SHP77 (cell line): ENCODE results near the gene MEF2C.

Source experiments
- DNase-seq, 2 experiments: peaks; one replicate each; lab custom pipeline; 2025; lab: John Stamatoyannopoulos, UW

Gene MEF2C

DNA sequence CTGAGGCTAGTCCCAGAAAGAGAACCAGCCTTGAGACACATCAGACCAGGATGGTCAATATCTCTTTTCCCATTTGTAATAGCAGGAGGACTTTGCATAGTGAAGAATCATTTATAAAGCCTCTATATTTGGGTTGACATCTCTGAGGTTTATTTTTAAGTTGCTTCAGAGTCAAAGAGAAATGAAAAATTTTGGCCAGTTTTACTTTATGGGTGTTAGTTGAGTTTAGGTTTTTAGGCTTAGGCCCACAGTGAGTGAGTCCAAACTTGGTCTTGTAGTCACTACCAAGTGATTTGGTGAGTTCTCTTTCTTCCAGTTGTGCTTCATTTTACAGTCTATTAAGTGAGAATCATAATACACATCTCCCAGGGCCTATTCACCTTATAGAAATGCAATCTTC, 5.3 kb upstream of the MEF2C start:
- DNase-seq, result no peak

DNA sequence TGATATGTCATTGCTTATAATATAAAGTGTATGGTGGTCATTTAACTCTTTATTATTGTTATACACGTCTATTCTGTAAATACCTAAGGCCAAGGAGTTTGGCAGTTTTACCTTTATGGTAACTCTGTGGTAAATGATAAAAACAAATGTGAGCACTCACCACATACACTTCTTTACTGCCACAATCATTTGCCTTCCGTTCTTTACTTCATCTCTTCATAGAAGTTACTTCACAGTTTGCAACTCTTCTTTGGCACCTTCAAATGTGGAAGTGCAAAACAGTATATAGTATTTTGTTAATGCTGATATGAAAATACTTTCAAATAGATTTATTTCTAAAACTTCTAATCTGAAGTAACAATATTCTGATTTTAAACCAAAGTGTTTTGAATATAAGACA, 4.4 kb upstream of the MEF2C start:
- no peak for DNase-seq

DNA sequence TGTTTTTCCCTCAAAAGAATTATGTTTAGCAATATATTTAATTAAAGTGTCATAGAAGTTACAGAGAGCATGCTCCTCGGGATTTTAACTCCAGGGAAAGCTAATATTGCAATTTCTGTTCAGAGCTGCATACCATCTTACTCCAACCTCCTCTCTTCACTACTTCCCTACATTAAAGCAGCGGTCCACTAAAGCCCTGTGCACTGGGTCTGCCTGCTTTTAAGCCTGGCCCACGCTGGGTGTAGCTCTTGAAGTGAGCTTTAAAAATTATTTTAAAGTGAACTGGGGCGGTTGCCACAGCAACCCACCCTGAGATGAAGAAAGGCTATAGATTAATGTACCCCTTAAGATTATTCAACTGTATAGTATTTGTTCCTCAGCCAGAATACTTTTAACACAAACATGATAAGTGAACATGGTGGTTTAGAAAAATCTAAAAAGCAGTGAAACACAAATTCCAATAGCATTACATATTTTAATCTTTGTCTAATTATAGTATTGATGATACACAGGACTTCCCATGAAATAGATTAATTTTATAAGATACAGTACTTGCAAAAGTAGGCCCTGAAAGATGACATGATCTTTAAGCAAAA, 3.9 kb upstream of the MEF2C start:
- no peak for DNase-seq

DNA sequence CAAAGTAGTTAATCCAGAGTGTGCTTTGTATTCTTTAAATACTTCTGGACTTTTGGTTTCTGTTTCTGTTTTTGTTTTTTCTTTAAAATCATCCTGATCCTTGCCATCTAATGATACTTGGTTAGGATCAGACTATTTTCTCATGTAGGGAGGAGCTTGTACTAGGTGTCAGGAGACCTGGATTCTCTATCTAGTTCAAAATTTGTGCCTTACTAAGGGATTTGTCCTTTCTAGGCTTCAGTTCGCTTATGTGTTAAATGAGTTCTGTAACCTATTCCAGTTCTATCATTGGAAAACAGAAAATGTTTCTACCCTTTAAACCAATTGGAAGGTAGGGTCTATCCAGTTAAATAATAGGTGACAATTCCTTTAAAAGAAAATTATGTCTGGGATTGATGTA, 3.3 kb upstream of the MEF2C start:
- no peak for DNase-seq

DNA sequence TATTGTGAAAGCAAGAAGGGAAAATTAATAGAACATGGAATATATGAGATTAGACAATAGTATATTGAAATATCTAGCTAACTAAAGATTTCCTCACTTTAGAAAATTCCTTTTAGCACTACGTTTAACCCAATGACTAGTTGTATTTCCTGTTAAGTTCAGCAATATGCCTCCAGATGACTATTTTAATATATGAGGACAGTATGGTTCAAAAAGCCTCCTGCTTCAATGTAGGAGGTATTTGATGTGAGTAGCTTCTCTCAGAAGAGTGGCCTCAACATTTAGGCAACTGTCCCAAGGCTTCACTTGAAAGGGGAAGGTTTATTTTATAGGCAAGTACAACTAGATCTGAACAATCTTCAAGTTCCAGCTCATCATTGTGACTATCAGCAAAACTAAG, 2.0 kb upstream of the MEF2C start:
- DNase-seq, result no peak

DNA sequence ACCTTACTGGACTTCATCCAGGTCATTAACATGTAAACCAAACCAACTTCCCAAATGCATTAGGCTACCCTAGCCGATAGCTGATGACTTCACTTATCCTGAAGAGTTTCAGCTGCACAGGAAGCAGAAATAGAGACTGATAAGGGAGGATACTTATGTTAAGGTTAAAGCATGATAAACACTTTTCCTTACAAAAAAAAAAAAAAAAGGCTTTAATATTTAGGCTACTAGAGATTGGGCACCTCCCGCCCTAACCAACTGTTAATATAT, 1.6 kb upstream of the MEF2C start:
- DNase-seq, result peak in 1 of 2 experiments; percentile 39

DNA sequence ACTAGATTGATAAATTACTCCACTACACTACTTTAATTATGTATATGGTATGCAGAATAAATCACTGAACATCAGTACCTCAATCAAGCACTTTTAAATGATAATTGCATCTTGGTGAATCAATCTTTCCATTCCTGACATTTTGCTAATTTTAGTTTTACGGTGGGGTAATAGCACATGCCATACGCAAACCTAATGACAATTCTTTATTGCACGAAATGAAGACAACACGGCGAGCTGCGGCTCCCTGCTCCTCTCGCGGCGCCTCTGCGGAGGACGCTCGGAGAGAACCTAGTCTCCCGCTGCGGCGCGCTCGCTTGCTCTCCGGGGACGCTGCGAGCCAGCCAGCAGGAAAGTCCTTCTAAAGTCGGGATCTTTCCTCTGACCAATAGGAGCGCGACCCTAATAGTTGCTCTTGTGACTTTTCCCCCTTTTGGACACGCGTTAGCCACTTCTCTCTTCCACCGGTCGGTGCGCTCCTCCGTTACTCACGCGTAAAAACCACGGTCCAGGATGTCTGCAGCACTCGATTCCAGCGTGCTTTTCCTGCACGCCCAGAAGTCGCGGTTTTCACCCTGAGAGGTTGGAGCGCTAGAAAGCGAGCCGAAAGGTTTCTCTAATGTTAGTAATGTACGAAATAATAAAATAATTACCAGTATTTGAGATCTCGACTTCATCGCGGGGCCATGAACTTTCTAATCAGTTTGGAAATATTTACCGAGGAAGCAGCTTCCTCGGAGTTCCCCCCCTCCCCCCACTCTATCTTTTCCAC, 1.0 kb upstream of the MEF2C start:
- peak; percentile 82 to 89 for DNase-seq

DNA sequence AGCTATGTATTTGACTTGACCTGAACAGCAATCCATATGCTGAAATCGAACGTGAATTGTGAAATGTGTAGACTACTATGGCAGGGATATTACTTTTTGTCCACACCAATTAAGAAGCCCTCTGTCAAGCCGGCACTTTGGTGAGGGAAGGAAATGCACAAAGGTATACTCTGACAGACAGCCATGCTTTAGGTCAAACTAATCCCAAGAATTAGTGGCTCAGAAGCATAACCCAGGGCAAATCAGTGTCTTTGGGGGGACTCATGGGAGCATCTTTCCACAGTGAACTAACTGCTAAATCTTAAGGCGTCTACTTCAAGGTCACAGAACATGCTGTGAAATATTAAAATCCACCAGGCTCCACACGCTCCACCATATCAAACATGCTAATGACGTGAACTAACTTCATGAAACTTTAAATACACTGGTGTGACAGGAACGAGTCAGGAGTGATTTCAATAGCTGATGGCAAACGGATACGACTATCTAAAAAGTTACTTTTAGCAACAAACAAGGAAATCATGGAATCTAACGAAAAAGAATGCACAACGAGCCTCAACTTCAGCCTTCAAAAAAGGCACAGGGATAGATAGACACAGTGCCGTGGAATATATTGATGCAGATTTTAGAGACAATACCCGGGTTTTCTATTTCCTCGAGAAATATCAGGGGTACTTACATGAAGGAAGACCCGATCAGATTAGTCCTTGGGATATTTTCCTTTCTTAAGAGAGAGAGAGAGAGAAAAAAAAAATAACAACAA, 527 bp downstream of the MEF2C start:
- peak in 1 of 2 experiments; percentile 14 for DNase-seq

DNA sequence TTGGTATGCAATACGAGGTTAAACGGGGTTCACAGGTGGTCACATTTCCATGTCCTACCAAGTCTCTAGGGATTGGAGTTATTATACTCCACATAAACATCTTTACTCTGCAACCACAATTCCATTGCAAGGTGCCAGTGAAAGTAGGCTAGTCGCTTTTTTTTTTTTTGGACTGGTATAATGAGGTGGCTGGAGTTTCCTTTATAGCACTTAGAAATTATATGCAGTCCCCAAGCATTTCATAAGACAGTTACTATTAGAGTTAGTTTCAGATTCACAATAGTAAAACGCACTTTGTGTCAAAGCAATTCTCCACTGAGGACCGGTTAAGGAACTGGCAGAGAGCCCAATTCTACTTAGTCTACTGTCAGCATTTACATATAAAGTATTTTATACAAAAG, 1.4 kb downstream of the MEF2C start:
- DNase-seq, result no peak

DNA sequence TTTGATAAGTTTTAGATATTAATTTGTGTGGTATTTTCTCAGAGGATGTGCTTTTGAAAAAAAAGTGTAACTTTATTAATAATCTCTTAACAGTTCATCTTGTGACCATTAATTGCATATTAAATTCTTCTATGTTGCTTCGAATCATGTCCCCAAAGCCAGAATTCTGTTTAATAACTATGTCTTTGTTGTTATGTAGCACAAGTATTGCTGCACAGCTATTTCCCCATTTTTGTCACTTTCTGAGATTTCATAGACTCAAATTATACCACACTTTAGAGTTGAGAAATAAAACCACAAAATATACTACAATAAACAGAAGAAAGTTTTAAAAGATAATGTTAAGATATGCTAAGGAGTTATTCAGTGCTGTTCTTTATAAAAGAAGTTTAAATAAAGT, 2.8 kb downstream of the MEF2C start:
- no peak for DNase-seq

DNA sequence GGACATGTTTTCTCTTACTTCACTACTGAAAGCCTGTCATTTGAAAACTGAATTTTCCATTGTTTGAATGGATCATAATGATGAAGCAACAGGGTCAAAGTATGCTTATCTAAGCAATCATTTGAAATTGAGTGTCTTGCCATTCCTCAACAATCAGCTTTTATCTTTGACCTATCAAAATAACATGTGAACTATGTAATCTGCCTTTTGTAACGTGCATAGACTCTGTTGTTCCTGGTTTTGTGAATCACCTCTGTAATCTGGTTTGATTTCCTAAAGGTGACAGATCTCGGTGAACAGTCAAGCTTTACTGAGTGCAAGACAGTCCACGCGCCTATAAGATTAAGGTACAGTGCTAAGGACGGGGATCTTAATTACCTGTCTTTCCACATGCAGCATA, 3.3 kb downstream of the MEF2C start:
- DNase-seq, result no peak

DNA sequence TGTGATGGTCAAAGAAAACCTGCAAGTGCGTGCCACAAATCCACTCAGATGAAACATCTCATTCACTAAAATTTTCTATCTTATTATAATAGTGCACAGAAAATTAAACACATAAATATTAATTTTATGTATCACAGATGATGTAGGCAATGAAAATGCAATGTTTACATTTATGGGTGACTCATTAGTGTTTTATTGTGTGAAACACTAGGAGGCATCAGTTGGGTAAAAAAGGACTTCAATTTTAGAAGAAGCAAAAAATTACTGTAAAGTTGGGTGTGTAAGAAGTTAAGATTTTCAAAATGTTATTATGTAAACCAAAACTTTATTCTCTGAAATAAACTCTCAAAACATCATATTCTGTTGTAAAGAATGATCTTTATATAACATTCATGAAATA, 4.0 kb downstream of the MEF2C start:
- DNase-seq, result no peak

DNA sequence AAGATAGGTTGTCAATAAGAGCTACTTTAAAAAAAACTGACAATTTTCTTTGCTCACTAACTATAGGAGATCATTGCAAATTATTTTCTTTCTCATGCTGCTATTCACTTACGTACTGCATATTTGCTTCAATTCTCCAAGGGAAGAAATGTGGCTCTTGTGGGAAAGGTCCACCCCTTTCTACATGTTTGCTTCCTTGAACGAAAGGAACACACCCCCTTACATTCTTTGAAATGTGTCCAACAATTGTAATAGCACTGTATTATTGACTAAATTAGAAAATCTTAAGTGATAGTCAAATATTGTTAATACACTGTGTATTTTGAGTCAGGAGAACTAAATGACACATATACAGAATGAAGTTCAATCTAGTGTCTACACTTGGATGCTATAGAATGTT, 5.2 kb downstream of the MEF2C start:
- DNase-seq, result no peak

DNA sequence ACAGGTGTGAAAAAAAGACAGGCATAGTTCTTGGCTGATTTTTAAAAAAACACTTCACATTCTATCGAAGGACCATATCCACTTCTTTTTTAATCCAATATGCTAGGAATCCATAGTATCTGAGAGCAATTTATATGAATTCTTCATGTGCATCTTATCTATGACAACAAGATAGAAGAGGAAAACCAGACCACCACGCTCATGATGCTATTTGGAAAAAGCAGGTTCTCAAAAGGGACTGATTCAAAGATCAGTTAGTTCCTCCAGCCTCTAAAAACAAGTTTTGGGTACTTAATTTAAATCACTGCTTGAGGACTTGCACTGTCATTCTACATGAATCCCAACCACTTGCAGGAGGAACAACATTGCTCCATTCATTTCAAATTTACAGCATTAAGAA, 6.3 kb downstream of the MEF2C start:
- DNase-seq, result no peak

DNA sequence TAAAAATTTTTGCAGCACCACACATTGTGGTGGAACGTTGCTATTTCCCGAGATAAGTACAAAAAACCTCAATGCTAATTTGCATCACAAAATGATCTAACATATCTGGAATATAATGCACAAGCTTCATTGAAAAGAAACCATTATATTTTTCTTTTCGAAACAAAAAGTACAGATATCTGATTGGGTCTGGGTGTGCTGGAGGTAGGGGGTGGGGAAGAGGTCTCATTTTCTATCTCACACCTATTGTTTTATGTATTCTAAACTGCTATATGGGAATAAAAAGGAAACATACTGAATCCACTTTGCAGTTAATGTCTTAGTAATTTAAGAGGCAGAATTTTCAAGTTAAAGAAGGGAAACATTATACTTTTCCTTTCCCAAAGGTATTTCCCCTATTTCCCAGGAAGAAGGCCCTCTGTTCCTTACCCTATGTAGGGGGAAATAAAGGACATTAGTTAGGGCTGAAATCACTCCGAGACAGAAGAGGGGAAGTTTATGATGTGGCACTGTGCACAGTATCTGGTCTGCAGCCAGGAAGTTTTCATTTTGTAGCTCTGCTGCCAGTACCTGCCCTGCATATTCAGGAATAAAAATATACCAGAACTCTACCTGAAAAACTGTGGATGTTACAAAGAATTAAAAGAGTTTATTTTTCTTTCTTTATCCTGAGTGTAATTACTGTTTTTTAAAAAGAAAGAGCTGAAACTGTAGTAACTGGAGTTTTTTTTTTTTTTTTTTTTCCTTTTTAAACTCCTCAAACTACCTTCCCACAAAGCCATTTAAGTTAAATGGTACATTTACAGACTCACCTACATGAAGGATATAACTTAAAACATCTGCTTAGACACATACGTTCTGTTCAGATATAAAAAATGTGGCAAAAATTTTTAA, 7.4 kb downstream of the MEF2C start:
- peak; percentile 16 to 51 for DNase-seq

DNA sequence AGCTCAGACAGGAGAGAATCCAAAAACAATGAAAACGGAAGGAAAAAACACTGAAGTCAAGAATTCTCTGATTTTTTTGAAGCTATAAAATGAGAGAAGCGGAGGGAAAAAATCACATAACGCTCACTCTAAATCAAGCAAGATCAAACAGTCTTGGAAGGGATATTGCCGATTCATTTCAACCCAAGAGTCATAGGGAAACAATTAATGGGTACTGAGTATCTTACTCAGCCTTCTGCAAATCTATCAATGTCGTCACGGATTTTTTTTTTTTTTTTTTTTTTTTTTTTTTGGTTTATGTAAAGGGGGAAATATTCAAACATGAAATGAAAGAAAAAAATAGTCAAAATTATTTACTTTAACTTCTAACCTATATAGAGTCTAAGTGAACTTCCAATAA, 9.5 kb downstream of the MEF2C start:
- DNase-seq, result no peak

DNA sequence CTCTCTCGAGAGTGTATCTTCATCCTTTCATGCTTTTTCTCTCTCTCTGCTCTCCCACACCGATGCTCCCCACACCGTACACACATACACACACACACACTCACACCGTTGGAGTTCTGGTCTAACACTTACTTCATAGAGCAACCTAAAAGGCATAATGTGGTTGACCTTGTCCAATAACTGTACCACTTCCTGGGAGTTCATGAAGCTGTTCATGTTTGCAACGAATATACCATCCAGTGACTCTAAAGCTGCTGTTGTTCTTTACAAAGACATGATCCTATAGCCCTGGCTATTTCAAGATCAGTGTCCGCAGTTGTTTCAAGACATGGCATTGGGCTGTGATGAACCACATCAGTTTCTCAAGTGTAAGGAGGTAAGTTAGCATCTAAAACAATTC, 10.0 kb downstream of the MEF2C start:
- no peak for DNase-seq

DNA sequence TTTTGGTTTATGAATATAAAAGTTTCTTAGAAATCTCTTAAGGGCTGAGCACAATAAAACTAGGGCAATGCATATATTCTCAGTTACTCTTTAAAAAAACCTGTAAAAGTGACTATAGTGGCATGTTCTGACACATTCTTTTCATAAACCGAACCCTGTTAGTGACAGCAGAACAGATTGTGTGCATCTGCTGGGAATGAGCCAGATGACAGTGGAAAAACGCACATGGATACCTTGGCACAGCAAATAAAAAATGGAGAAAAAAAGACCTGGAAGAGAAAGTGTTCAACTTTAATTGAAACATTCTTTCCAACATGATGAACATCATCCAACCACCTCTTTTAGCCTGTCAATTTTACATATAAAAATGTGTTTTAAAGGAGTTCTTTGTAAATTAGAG, 12.7 kb downstream of the MEF2C start:
- DNase-seq, result peak in 1 of 2 experiments; percentile 25

DNA sequence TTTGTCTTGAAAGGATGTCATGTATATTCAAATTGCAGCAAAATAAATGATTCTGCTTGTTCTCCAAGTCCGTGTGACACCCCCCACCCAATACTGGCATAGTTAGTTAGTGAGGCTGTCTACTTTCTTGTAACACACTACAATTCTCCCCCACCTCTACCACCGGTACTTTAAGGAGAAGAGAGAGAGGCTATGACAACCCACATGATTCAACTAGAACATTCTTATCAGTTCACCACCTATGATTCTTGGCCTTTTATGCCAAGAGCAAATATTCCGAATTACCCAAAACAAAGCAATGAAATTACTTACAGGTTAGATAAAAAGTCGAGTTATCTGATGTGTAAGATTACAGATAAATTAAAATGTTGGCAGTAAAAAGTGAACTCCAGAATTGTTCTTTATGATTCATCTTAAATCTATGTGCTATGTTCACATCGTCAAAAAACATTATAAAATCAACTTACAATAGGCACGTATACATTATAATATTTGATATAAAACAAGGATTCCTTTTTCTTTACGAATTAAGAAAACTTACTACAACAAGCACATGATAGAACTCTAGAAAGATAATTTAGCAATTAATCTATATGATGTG, 14.4 kb downstream of the MEF2C start:
- no peak for DNase-seq

DNA sequence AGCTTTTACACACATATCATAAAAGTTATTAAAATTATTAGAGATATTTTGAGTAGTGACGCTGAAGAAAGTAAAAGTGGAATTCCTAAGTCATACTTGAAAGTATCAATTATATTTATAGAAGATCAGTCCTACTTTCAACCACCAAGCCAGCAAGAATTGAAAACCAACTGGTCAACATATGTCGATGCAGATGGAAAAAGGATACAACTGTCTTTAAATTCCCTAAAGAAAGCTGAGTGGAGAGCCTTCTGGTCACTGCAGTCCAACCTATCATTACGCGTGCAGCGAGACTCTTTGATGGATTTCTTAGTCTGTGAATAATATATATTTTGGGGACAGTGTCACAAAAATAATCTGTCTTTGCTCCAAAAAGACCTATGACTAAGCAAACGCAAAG, 15.3 kb downstream of the MEF2C start:
- DNase-seq, result no peak

DNA sequence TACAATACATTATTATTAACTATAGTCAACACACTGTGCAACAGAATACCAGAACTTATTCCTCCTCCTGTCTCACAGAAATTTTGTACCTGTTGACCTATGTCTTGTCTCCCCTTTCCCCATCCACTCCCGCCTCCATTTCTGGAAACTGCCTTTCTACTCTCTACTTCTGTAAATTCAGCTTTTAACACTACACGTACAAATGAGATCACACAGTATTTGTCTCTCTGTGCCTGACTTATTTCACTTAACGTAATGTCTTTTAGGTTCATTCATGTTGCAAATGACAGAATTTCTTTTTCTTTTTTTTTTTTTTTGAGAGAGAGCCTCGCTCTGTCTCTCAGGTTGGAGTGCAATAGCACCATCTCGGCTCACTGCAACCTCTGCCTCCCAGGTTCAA, 19.5 kb downstream of the MEF2C start:
- DNase-seq, result no peak

DNA sequence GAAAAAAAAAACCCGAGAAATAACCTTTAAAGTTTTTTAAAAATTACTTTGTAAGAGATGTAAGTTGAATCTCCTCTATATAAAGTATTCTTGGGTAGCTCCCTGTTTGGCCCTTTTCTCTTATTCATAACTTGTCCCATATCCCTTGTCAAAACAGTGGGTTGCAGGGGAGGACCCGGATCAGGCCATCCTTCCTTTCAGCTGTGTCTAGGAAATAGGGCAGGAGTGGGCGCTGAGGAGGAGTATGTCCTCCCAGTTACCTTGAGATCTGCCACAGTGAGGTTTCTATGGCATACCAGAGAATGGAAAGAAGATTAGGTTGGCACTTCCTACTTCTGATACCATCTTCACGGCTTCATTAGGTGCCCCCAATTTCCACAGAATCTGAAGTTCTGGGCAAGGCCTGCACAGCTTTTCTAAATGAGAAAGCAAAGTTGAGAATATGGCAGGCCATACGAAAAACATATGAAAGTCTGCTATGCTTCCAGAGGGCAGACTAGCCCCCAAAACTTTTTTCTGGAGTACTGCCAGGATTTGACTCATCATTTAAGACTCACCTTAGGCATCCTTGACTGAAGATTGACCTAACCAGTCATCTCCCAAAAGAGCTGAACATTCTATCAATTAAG, 20.3 kb downstream of the MEF2C start:
- DNase-seq, result no peak
